ENCODE results near the gene PARM1.

Gene PARM1

GRCh38 chr4:74968456-74969164 lies 35.7 kb downstream of the PARM1 start:
- Histone ChIP-seq H3K27me3 (ENCODE audit: low read length) (no peaks in the 10 kb centered on the region), H3K79me2 (ENCODE audit: insufficient read depth, low read length) (peaks cover 6% of the 10 kb centered on the region; the same call in 1 of the 2 replicates), H3K9me2 (replicated peaks; ENCODE audit: insufficient read depth, low read length) (no peaks in the 10 kb centered on the region), H3K4me2 (ENCODE audit: low read depth, low read length, poor library complexity, severe bottlenecking) (no peak overlapping the region), H3F3A (ENCODE audit: insufficient read depth) (no peaks in the 10 kb centered on the region), H3K27ac (ENCODE audit: low read depth, low read length) (no peak overlapping the region), H3K36me3 (ENCODE audit: low read length) (no peaks in the 10 kb centered on the region), H4K20me1 (ENCODE audit: low read depth, low read length) (0 out of 2 replicates have a peak, but pooled peaks cover 3% of the 10 kb centered on the region), H3K9ac (ENCODE audit: low read length) (no peak overlapping the region), H2AFZ (ENCODE audit: low read depth, low read length, severe bottlenecking) (no peak overlapping the region), H3K4me3 (ENCODE audit: insufficient read depth, low read length, poor library complexity, severe bottlenecking) (no peak overlapping the region), H3K9me3 (ENCODE audit: insufficient read depth, low read length) (no peaks in the 10 kb centered on the region)
- TF ChIP-seq EZH2phosphoT487 (conservative IDR thresholded peaks at IDR 0.05; ENCODE audit: low read length) = no peak
- TF ChIP-seq, protein P1, sequence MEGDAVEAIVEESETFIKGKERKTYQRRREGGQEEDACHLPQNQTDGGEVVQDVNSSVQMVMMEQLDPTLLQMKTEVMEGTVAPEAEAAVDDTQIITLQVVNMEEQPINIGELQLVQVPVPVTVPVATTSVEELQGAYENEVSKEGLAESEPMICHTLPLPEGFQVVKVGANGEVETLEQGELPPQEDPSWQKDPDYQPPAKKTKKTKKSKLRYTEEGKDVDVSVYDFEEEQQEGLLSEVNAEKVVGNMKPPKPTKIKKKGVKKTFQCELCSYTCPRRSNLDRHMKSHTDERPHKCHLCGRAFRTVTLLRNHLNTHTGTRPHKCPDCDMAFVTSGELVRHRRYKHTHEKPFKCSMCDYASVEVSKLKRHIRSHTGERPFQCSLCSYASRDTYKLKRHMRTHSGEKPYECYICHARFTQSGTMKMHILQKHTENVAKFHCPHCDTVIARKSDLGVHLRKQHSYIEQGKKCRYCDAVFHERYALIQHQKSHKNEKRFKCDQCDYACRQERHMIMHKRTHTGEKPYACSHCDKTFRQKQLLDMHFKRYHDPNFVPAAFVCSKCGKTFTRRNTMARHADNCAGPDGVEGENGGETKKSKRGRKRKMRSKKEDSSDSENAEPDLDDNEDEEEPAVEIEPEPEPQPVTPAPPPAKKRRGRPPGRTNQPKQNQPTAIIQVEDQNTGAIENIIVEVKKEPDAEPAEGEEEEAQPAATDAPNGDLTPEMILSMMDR (IDR thresholded peaks at IDR 0.05; ENCODE audit: insufficient read depth, low read length, poor library complexity, severe bottlenecking) = no peak

DNA sequence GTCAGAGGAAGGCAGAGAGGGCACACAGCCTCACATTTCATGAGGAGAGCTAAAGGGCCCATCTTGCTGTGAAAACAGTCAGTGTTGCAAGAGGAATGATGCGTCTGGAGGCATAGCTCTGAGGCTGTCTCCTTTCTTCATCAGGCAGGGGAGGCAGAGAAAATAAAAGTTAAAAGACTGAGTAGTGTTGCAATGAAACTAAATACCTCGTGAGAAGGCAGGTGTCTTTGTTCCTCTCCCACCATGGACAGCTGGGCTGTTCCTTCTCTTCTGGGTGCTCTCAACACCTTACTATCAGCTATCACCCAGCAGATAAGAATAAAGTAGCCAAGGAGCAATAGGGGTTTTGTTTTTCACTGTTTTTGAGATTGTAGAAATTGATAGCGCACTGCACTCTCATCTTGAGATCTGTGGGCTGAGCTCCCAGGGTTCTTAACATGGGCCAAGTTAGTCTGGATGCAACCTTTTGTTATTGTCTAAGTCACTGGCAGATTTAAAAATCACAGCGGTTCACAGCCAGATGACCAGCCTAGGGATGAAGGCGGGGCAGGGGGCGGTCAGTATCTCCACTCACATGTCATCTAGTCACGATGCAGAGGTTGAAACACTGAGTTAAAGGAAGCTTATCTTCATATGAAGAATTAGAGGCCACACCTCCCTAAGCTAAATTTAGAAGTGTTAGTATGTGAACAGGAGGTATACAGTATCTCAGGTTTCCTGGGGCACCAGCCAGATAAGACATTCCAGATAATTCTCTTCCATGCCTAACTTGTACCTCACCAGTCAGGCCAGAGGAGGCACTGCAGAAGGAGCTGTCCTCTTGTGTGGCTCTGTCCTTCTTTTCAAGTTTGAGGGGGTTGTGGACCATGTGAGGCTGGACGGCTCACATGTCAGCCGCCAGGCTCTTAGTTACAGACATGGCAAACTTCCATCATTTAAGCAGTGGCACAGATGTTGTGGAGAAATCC lies 36.9 kb downstream of the PARM1 start:
- Histone ChIP-seq H3K9ac (ENCODE audit: low read length) (no peak overlapping the region), H3K79me2 (ENCODE audit: insufficient read depth, low read length) (peaks cover 3% of the 10 kb centered on the region; the same call in 1 of the 2 replicates), H3K27ac (ENCODE audit: low read depth, low read length) (no peak overlapping the region), H3K4me2 (ENCODE audit: low read depth, low read length, poor library complexity, severe bottlenecking) (no peak overlapping the region), H3K27me3 (ENCODE audit: low read length) (no peaks in the 10 kb centered on the region), H2AFZ (ENCODE audit: low read depth, low read length, severe bottlenecking) (no peak overlapping the region), H3K9me2 (replicated peaks; ENCODE audit: insufficient read depth, low read length) (no peaks in the 10 kb centered on the region), H3K4me3 (ENCODE audit: insufficient read depth, low read length, poor library complexity, severe bottlenecking) (no peak overlapping the region), H3K36me3 (ENCODE audit: low read length) (no peaks in the 10 kb centered on the region), H4K20me1 (ENCODE audit: low read depth, low read length) (0 out of 2 replicates have a peak, but pooled peaks cover 3% of the 10 kb centered on the region), H3F3A (ENCODE audit: insufficient read depth) (no peaks in the 10 kb centered on the region), H3K9me3 (ENCODE audit: insufficient read depth, low read length) (no peaks in the 10 kb centered on the region)
- TF ChIP-seq, protein P1 (IDR thresholded peaks at IDR 0.05; ENCODE audit: insufficient read depth, low read length, poor library complexity, severe bottlenecking) = no peak
- TF ChIP-seq EZH2phosphoT487 (conservative IDR thresholded peaks at IDR 0.05; ENCODE audit: low read length) = no peak

DNA sequence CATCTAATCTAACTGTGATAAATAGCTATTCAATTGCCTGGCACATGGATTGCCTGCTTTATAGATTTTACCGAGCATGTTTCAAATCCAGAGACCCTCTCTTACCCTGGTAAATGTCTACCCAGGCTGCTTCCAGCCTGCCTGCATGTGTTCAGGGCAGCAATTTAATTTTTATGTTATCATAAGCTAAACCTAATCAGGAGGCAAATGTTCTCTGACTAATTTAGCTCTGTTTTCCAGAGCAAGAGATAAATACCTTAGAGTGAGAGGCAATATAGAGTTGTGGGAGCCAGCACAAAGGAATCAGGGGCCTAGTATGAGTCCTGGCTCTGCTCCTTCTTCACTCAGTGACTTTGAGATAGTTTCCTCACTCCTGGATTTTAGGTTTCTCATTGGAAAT lies 37.7 kb downstream of the PARM1 start:
- no peak for TF ChIP-seq EZH2phosphoT487 (conservative IDR thresholded peaks at IDR 0.05; ENCODE audit: low read length)
- TF ChIP-seq, protein P1 (IDR thresholded peaks at IDR 0.05; ENCODE audit: insufficient read depth, low read length, poor library complexity, severe bottlenecking) = no peak
- Histone ChIP-seq H3K79me2 (ENCODE audit: insufficient read depth, low read length) (no peaks in the 10 kb centered on the region; the same call in 1 of the 2 replicates), H4K20me1 (ENCODE audit: low read depth, low read length) (0 out of 2 replicates have a peak, but pooled peaks cover 3% of the 10 kb centered on the region), H3K4me2 (ENCODE audit: low read depth, low read length, poor library complexity, severe bottlenecking) (no peak overlapping the region), H3K27me3 (ENCODE audit: low read length) (no peaks in the 10 kb centered on the region), H3K9me2 (replicated peaks; ENCODE audit: insufficient read depth, low read length) (no peaks in the 10 kb centered on the region), H3K36me3 (ENCODE audit: low read length) (no peaks in the 10 kb centered on the region), H3K9me3 (ENCODE audit: insufficient read depth, low read length) (no peaks in the 10 kb centered on the region), H3K4me3 (ENCODE audit: insufficient read depth, low read length, poor library complexity, severe bottlenecking) (no peak overlapping the region), H3K9ac (ENCODE audit: low read length) (no peak overlapping the region), H2AFZ (ENCODE audit: low read depth, low read length, severe bottlenecking) (no peak overlapping the region), H3F3A (ENCODE audit: insufficient read depth) (no peaks in the 10 kb centered on the region), H3K27ac (ENCODE audit: low read depth, low read length) (no peak overlapping the region)

All from SU-DHL-6 (cell line).